CD4-positive, alpha-beta T cell (primary cell): ENCODE results near the gene ACOT6. TPM values are rescaled to one million over a fixed set of nuclear protein-coding genes. Genes with fewer than 3 reads are reported as not detected.
"Not testable (repeated sequence)": the region's sequence is repeated elsewhere in the genome, so short reads cannot be mapped to it uniquely, and the experiment has no call there.

Experiments
- ATAC-seq: fragments of 200-7000 bp; cut with Tn5 transposase; one replicate; pipeline ENCODE4 v1.10.0; 2022; ENCODE audit warnings: mild to moderate bottlenecking; ENCODE audit not compliant: poor library complexity
- CTCF ChIA-PET: fragments of 350-600 bp; sonication (Branson Sonifier 250); formaldehyde crosslinking; loops from one replicate; lab custom pipeline; 2021; ENCODE audit warnings: antibody characterized with exemption, inconsistent platforms; lab: Charles Lee
- POLR2A ChIA-PET: fragments of 350-600 bp; sonication (Branson Sonifier 250); formaldehyde crosslinking; loops from one replicate; lab custom pipeline; 2021; ENCODE audit warnings: antibody characterized with exemption, inconsistent platforms; lab: Charles Lee
- DNase-seq, 14 experiments: peaks; one replicate each; pipeline ENCODE4 v3.0.0-alpha.2; 2013 to 2020; ENCODE audit warnings: mixed read lengths in 2 of 14
- H3K27ac ChIP-seq, 2 donors: one replicate each; pipeline versions ENCODE4 v1.5.1 to v1.7.0; 2013; ENCODE audit warnings: low read length in 2 of 2, low read depth in 1 of 2, mild to moderate bottlenecking in 1 of 2
- H3K27me3 ChIP-seq, 2 experiments: 1 replicate in 1 of 2; 2 replicates in 1 of 2; pipeline versions ENCODE4 v1.6.1 to v1.7.0; 2013; ENCODE audit warnings: low read length in 2 of 2, control low read depth in 1 of 2, mild to moderate bottlenecking in 1 of 2, moderate library complexity in 1 of 2; ENCODE audit not compliant: insufficient read depth in 2 of 2, control insufficient read depth in 1 of 2
- H3K36me3 ChIP-seq: one replicate; pipeline ENCODE4 v1.6.1; 2013; ENCODE audit warnings: low read length, control low read depth; ENCODE audit not compliant: insufficient read depth
- H3K4me1 ChIP-seq: one replicate; pipeline ENCODE4 v1.6.1; 2013; ENCODE audit warnings: low read length, control low read depth; ENCODE audit not compliant: insufficient read depth
- H3K4me3 ChIP-seq: one replicate; pipeline ENCODE4 v1.5.1; 2013; ENCODE audit warnings: mild to moderate bottlenecking, low read length, moderate library complexity
- H3K9me3 ChIP-seq, 2 experiments: 1 replicate in 1 of 2; 2 replicates in 1 of 2; pipeline versions ENCODE4 v1.6.1 to v1.7.0; 2013; ENCODE audit warnings: low read length in 2 of 2, mild to moderate bottlenecking in 2 of 2, control low read depth in 1 of 2, moderate library complexity in 1 of 2; ENCODE audit not compliant: control insufficient read depth in 1 of 2, insufficient read depth in 1 of 2
- H3K27ac Mint-ChIP-seq: one replicate; pipeline ENCODE4 v1.8.0; 2020; ENCODE audit warnings: mixed read lengths
- H3K27me3 Mint-ChIP-seq: one replicate; pipeline ENCODE4 v1.8.0; 2021; ENCODE audit warnings: mixed read lengths
- H3K36me3 Mint-ChIP-seq: one replicate; pipeline ENCODE4 v1.8.0; 2021; ENCODE audit warnings: low read depth, mixed read lengths
- H3K4me1 Mint-ChIP-seq: one replicate; pipeline ENCODE4 v1.8.0; 2021; ENCODE audit warnings: low read depth, mixed read lengths
- H3K4me3 Mint-ChIP-seq: one replicate; pipeline ENCODE4 v1.8.0; 2020; ENCODE audit warnings: mild to moderate bottlenecking, mixed read lengths
- H3K9me3 Mint-ChIP-seq: one replicate; pipeline ENCODE4 v1.8.0; 2020; ENCODE audit warnings: mixed read lengths
- intact Hi-C, 2 experiments: fragments of 100-400 bp; cut with DNase I in 1 of 2; cut with micrococcal nuclease in 1 of 2; formaldehyde crosslinking; loops; one replicate each; pipeline versions ENCODE4 v1.15.1 to v1.9.0; 2023 to 2025; cut with DNase I, micrococcal nuclease
- total RNA-seq, 174 experiments: library from RNA in 2 of 174; stranded (reverse) in 2 of 174; gene quantifications; one replicate each; pipeline ENCODE4 v1.2.3 and lab custom pipeline; 2021 to 2026
- TF ChIP-seq, protein P1 (sequence below): fragments of 200-600 bp; IDR thresholded peaks from one replicate; pipeline ENCODE4 v1.8.0; 2022; ENCODE audit warnings: antibody characterized with exemption, mild to moderate bottlenecking

The ACOT6 gene
- total RNA-seq, 2 experiments from 2014 or later: not detected

DNA sequence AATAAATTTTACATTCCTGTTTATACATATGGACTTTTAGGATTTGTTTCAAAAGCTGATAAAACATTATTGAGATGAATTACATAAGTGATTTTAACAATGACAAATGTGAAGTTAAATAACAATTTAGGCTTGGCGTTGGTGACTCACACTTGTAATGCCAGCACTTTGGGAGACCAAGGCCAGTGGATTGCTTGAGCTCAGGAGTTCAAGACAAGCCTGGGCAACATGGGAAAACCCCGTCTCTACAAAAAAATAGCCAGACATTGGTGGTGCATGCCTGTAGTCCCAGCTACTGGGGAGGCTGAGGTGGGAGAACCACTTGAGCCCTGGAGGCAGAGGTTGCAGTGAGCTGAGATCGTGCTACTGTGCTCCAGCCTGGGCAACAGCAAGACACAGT lies 35.9 kb upstream of the ACOT6 start:
- POLR2A ChIA-PET: interaction anchor here (0.7 kb wide), 1 partner anchor 52 kb away, joined by 3 read pairs; no protein-coding TSS in a partner anchor
- no peaks in the 10 kb centered on the region for H3K9me3 ChIP-seq

DNA sequence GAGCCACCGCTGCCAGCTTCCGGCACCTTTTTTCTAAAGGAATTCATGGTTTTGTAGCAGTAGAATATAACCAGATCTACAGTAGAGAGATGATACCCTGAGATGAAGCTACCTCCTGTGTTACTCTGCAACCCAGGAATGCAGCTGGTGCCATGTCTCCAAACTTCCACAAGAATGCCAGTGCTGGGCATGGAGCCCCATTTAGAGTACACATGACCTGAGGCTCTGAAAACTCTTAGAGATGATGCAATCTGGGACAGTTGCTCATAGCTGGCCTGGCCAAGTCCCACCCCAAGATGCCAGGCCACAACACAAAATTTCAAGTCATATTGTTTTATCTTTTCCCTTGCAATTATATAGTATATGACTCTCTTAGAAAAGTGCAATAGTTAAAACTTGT lies 35.1 kb upstream of the ACOT6 start:
- intact Hi-C loops, DNase-seq, H3K4me1 Mint-ChIP-seq, H3K27me3 Mint-ChIP-seq, ATAC-seq, H3K36me3 ChIP-seq, H3K9me3 ChIP-seq, H3K9me3 Mint-ChIP-seq, CTCF ChIA-PET, H3K27ac Mint-ChIP-seq, H3K4me3 Mint-ChIP-seq, POLR2A ChIA-PET, H3K4me3 ChIP-seq, H3K27ac ChIP-seq, H3K27me3 ChIP-seq, H3K4me1 ChIP-seq: not testable (repeated sequence)
- H3K36me3 Mint-ChIP-seq: peaks cover 44% of the 10 kb centered on the region

More for the DNA sequence above, 35.9 kb upstream of the ACOT6 start:
- no peaks in the 10 kb centered on the region for H3K27me3 ChIP-seq
- no peak for DNase-seq
- CTCF ChIA-PET: no interaction called here
- H3K4me3 Mint-ChIP-seq: no peak overlapping the region
- no peaks in the 10 kb centered on the region for H3K4me1 Mint-ChIP-seq
- H3K27me3 Mint-ChIP-seq: no peaks in the 10 kb centered on the region
- no peak overlapping the region for H3K27ac ChIP-seq
- no peak for ATAC-seq
- no peaks in the 10 kb centered on the region for H3K9me3 Mint-ChIP-seq
- no peaks in the 10 kb centered on the region for H3K4me1 ChIP-seq
- no peak overlapping the region for H3K27ac Mint-ChIP-seq
- intact Hi-C loops: no loop called here
- H3K4me3 ChIP-seq: no peak overlapping the region
- peaks cover 8% of the 10 kb centered on the region for H3K36me3 ChIP-seq
- H3K36me3 Mint-ChIP-seq: peaks cover 44% of the 10 kb centered on the region
- TF ChIP-seq, protein P1, sequence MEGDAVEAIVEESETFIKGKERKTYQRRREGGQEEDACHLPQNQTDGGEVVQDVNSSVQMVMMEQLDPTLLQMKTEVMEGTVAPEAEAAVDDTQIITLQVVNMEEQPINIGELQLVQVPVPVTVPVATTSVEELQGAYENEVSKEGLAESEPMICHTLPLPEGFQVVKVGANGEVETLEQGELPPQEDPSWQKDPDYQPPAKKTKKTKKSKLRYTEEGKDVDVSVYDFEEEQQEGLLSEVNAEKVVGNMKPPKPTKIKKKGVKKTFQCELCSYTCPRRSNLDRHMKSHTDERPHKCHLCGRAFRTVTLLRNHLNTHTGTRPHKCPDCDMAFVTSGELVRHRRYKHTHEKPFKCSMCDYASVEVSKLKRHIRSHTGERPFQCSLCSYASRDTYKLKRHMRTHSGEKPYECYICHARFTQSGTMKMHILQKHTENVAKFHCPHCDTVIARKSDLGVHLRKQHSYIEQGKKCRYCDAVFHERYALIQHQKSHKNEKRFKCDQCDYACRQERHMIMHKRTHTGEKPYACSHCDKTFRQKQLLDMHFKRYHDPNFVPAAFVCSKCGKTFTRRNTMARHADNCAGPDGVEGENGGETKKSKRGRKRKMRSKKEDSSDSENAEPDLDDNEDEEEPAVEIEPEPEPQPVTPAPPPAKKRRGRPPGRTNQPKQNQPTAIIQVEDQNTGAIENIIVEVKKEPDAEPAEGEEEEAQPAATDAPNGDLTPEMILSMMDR: no peak

DNA sequence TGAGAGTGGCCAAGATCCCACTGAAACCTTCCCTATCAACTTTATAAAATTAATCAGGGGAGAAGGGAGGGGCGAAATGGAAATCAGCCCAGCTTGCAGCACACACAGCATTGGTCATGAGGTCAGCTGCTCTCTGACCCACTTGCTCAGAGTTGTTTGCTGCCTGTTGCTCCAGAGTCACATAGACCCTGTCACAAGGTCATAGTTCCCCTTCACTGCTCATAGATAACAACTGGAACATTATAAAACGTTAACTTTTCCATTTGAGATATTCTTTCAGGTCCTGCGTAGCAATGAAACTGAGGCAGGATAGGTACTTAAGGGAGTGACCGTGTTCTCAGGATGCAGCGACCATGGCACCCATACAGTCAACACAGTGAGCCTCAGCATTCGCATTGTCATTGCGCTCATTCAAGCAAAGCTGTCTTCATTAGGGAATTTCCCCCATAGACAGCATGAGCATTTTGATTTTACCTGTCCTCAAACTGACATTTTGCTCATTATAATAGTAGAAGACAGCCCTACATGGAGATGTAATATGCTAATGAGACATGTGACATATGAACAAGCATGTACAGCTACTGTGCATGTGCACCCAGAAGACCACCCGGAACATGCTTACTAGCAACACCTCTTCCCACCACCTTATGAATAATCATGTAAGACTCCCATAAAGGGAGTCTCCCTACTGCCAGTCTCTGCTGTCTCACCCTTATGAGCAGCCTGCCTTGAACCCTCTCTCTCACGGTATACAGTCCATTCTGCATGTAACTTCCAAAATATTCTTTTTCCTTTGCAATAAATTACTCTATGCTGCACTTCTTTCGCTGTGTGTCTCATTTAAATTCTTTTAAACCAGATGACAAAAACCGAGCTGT lies 30.0 kb upstream of the ACOT6 start:
- H3K4me1 Mint-ChIP-seq, H3K27me3 Mint-ChIP-seq, ATAC-seq, H3K27ac ChIP-seq, H3K27me3 ChIP-seq, CTCF ChIA-PET, H3K4me3 Mint-ChIP-seq, H3K9me3 ChIP-seq, DNase-seq, H3K4me3 ChIP-seq, H3K27ac Mint-ChIP-seq, H3K9me3 Mint-ChIP-seq, intact Hi-C loops, H3K36me3 ChIP-seq, H3K4me1 ChIP-seq, POLR2A ChIA-PET: not testable (repeated sequence)
- peaks cover 19% of the 10 kb centered on the region for H3K36me3 Mint-ChIP-seq

DNA sequence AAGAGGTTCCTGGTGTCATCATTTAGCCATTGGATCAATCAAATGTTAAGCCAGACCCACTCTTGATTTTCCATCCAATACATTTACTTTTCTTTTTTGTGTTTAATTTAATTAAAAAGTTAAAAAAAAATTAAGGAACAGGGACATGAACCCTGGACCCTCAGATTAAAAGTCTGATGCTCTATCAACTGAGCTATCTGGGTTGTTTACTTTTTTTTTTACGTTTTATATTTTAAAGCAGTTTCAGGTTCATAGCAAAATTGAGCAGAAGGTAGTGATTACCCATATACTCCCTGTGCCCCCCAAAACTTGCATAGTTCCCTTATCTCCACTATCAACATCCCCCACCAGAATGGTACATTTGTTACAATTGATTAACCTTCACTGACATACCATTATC lies 23.6 kb upstream of the ACOT6 start:
- H3K4me3 ChIP-seq: no peak overlapping the region
- TF ChIP-seq, protein P1: no peak
- H3K9me3 ChIP-seq: no peaks in the 10 kb centered on the region
- CTCF ChIA-PET: no interaction called here
- peaks cover 6% of the 10 kb centered on the region for H3K4me1 Mint-ChIP-seq
- H3K27me3 ChIP-seq: no peaks in the 10 kb centered on the region
- POLR2A ChIA-PET: interaction anchor here (0.6 kb wide), 1 partner anchor 525 kb away, joined by 3 read pairs; no protein-coding TSS in a partner anchor
- H3K27ac ChIP-seq: no peak overlapping the region
- H3K9me3 Mint-ChIP-seq: no peaks in the 10 kb centered on the region
- no peaks in the 10 kb centered on the region for H3K36me3 ChIP-seq
- ATAC-seq (no peak), DNase-seq (no peak)
- no peak overlapping the region for H3K27ac Mint-ChIP-seq
- peak overlapping the region; percentile 55 for H3K4me3 Mint-ChIP-seq
- peaks cover 11% of the 10 kb centered on the region for H3K4me1 ChIP-seq
- no peaks in the 10 kb centered on the region for H3K27me3 Mint-ChIP-seq
- H3K36me3 Mint-ChIP-seq: no peaks in the 10 kb centered on the region
- intact Hi-C loops: no loop called here
